Endometrial microvascular endothelial cells (primary cell): Measurements from ENCODE around the gene TNFRSF1A. TPM values are rescaled to one million over a fixed set of nuclear protein-coding genes. Genes with fewer than 3 reads are reported as not detected.
"Not testable (repeated sequence)": the region's sequence is repeated elsewhere in the genome, so short reads cannot be mapped to it uniquely, and the experiment has no call there.

Experiments used
- in situ Hi-C: cut with HindIII; loops from 2 replicates; pipeline ENCODE4 v1.10.0; 2017; ENCODE audit warnings: low sequenced_read_pairs, low pct_unique_long_range_greater_than_20kb; ENCODE audit errors: inconsistent ontology term
- total RNA-seq: library from RNA; depleted of rRNA; stranded (reverse); fragments of >200 nt; gene quantifications from one replicate; pipeline ENCODE4 v1.2.3, GENCODE V29; 2015; ENCODE audit errors: inconsistent ontology term

TNFRSF1A gene
- total RNA-seq, 1 donor from 2014 or later = 254 TPM

- in situ Hi-C loops = no loop called here
These were observed 49.3 kb downstream of the TNFRSF1A start for GRCh38 chr12:6292606-6293005.

GRCh38 chr12:6289906-6290305 lies 52.0 kb downstream of the TNFRSF1A start:
- in situ Hi-C loops = not testable (repeated sequence)

GRCh38 chr12:6289081-6289480 lies 52.8 kb downstream of the TNFRSF1A start:
- in situ Hi-C loops = not testable (repeated sequence)

- in situ Hi-C loops = no loop called here
These were observed 53.6 kb downstream of the TNFRSF1A start for GRCh38 chr12:6288235-6288634.

- in situ Hi-C loops = no loop called here
These were observed 56.2 kb downstream of the TNFRSF1A start for GRCh38 chr12:6285532-6286306.

GRCh38 chr12:6285063-6285477 lies 56.8 kb downstream of the TNFRSF1A start:
- in situ Hi-C loops = no loop called here

GRCh38 chr12:6284273-6284672 lies 57.6 kb downstream of the TNFRSF1A start:
- in situ Hi-C loops = no loop called here

- in situ Hi-C loops = no loop called here
These were observed 59.4 kb downstream of the TNFRSF1A start for GRCh38 chr12:6282453-6282840.

GRCh38 chr12:6281081-6281809 lies 60.6 kb downstream of the TNFRSF1A start:
- in situ Hi-C loops = no loop called here

GRCh38 chr12:6280672-6281071 lies 61.2 kb downstream of the TNFRSF1A start:
- in situ Hi-C loops = no loop called here

GRCh38 chr12:6280053-6280469 lies 61.8 kb downstream of the TNFRSF1A start:
- in situ Hi-C loops = no loop called here

GRCh38 chr12:6279631-6280030 lies 62.2 kb downstream of the TNFRSF1A start:
- in situ Hi-C loops = no loop called here

GRCh38 chr12:6279256-6279628 lies 62.6 kb downstream of the TNFRSF1A start:
- in situ Hi-C loops = no loop called here

Other genes with a start within 250 kb of the TNFRSF1A start
- 506 TPM for gene VWF, start 217.4 kb downstream of the TNFRSF1A start, total RNA-seq
- 937 TPM for gene CD9, start 141.7 kb downstream of the TNFRSF1A start, total RNA-seq
- not detected for gene PLEKHG6, start 31.4 kb downstream of the TNFRSF1A start, total RNA-seq
- gene SCNN1A, start 33.5 kb upstream of the TNFRSF1A start, total RNA-seq = not detected
- 169 TPM for gene LTBR, start 42.1 kb upstream of the TNFRSF1A start, total RNA-seq
- gene CD27, start 102.9 kb upstream of the TNFRSF1A start, total RNA-seq = not detected
- 18.2 TPM for gene TAPBPL, start 110.0 kb upstream of the TNFRSF1A start, total RNA-seq
- gene VAMP1, start 128.6 kb upstream of the TNFRSF1A start, total RNA-seq = 2.1 TPM
- gene MRPL51, start 151.2 kb upstream of the TNFRSF1A start, total RNA-seq = 108 TPM
- 102 TPM for gene NCAPD2, start 152.0 kb upstream of the TNFRSF1A start, total RNA-seq
- gene GAPDH, start 192.4 kb upstream of the TNFRSF1A start, total RNA-seq = 6,670 TPM
- 15.8 TPM for gene IFFO1, start 214.0 kb upstream of the TNFRSF1A start, total RNA-seq
- 59.6 TPM for gene NOP2, start 226.2 kb upstream of the TNFRSF1A start, total RNA-seq